GM18507 (cell line): ENCODE measurements around the gene SPOCK1.
"Not testable (repeated sequence)": the region's sequence is repeated elsewhere in the genome, so short reads cannot be mapped to it uniquely, and the experiment has no call there.

Experiments
- DNase-seq: peaks from one replicate; pipeline ENCODE4 v3.0.0; 2011; ENCODE audit warnings: low read depth; ENCODE audit not compliant: insufficient read length; ENCODE audit errors: extremely low spot score
- FAIRE-seq: peaks from 2 replicates; lab custom pipeline; 2011; peaks lifted over from hg19 to GRCh38; lab: Jason Lieb, UNC

Gene SPOCK1

GRCh38 chr5:137403869-137404268 lies 95.3 kb downstream of the SPOCK1 start:
- DNase-seq = no peak

GRCh38 chr5:137402436-137403187 lies 96.5 kb downstream of the SPOCK1 start:
- FAIRE-seq (no peak), DNase-seq (no peak)

More at GRCh38 chr5:137403869-137404268, 95.3 kb downstream of the SPOCK1 start:
- FAIRE-seq = no peak

GRCh38 chr5:137401946-137402345 lies 97.2 kb downstream of the SPOCK1 start:
- FAIRE-seq = no peak

GRCh38 chr5:137400571-137400970 lies 98.6 kb downstream of the SPOCK1 start:
- DNase-seq (no peak), FAIRE-seq (no peak)

More at GRCh38 chr5:137401946-137402345, 97.2 kb downstream of the SPOCK1 start:
- DNase-seq = no peak

- no peak for DNase-seq
- no peak for FAIRE-seq
These were observed 99.2 kb downstream of the SPOCK1 start for GRCh38 chr5:137399911-137400310.

GRCh38 chr5:137398751-137399150 lies 100.4 kb downstream of the SPOCK1 start:
- no peak for FAIRE-seq
- no peak for DNase-seq

GRCh38 chr5:137398154-137398553 lies 101.0 kb downstream of the SPOCK1 start:
- FAIRE-seq = no peak

GRCh38 chr5:137395011-137395755 lies 103.9 kb downstream of the SPOCK1 start:
- FAIRE-seq (no peak), DNase-seq (no peak)

More at GRCh38 chr5:137398154-137398553, 101.0 kb downstream of the SPOCK1 start:
- DNase-seq = no peak

- FAIRE-seq (no peak), DNase-seq (no peak)
These were observed 104.7 kb downstream of the SPOCK1 start for GRCh38 chr5:137394380-137394779.

GRCh38 chr5:137393196-137393993 lies 105.7 kb downstream of the SPOCK1 start:
- no peak for DNase-seq
- FAIRE-seq = no peak

- DNase-seq (no peak), FAIRE-seq (no peak)
These were observed 106.9 kb downstream of the SPOCK1 start for GRCh38 chr5:137392261-137392660.

- DNase-seq, FAIRE-seq: not testable (repeated sequence)
These were observed 108.1 kb downstream of the SPOCK1 start for GRCh38 chr5:137391044-137391443.

GRCh38 chr5:137389042-137389441 lies 110.1 kb downstream of the SPOCK1 start:
- FAIRE-seq (no peak), DNase-seq (no peak)

- DNase-seq (no peak), FAIRE-seq (no peak)
These were observed 114.1 kb downstream of the SPOCK1 start for GRCh38 chr5:137385064-137385463.

- DNase-seq (no peak), FAIRE-seq (no peak)
These were observed 115.2 kb downstream of the SPOCK1 start for GRCh38 chr5:137383909-137384308.

- FAIRE-seq (no peak), DNase-seq (no peak)
These were observed 117.6 kb downstream of the SPOCK1 start for GRCh38 chr5:137381555-137381954.

GRCh38 chr5:137379555-137380286 lies 119.4 kb downstream of the SPOCK1 start:
- FAIRE-seq = no peak
- DNase-seq = no peak

GRCh38 chr5:137375741-137376526 lies 123.2 kb downstream of the SPOCK1 start:
- no peak for FAIRE-seq
- DNase-seq = no peak
